Stimulated activated CD8-positive, alpha-beta memory T cell treated with anti-CD3 and anti-CD28 coated beads, Interleukin-7, amount 100 ng/mL, for 24 hours (primary cell): ENCODE results near the gene MAPK1IP1L.
"Not testable (repeated sequence)": the region's sequence is repeated elsewhere in the genome, so short reads cannot be mapped to it uniquely, and the experiment has no call there.

Experiments
- DNase-seq: peaks from one replicate; pipeline ENCODE4 v3.0.0-alpha.2; 2020; ENCODE audit warnings: low read depth

The MAPK1IP1L gene

DNA sequence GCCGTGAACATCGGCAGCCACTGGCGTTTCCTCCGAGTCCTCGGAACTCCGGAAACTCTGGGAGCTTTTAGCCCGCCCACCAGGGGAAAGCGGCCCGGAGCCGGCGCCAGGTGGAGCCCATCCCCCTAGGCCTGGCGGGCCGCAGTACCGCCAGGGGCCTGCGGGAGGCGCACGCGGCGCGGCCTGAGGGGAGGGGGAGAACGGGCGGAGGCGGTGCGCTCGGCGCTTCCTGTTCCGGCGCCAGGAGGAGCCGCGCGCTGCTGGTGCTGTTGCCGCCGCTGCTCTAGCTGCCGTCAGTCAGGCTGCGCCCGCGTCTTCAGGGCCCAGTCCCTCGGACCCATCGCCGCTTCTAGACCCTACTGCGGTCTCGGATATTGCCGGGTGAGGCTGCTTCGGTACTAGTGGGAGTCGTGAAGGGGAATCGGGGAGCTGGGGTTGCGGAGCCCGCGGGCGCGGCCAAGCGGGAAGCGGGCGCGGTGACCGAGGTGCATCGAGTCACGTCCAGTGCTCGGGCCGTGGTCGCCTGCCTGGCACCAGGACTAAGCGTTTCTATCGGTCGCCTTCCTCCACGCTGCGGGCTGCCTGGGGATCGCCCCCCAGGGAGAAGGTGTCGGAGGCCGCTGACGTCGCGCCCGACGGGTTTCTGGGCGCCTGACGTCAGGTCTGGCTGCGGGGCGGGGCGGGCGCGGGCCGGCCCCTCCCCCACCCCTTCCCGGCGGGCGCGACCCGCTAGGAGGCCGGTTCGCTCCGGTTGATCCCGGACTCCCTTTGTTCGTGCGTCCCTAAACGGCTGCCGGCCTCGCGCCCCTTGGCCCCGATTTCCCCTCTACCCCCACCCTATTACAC, at the start of gene MAPK1IP1L:
Gene MAPK1IP1L (plus strand): TSS at position 225 of the 846 bp plus-strand sequence. CDS start 10,037 bp downstream, outside the sequence.
- DNase-seq: peak; percentile 79

DNA sequence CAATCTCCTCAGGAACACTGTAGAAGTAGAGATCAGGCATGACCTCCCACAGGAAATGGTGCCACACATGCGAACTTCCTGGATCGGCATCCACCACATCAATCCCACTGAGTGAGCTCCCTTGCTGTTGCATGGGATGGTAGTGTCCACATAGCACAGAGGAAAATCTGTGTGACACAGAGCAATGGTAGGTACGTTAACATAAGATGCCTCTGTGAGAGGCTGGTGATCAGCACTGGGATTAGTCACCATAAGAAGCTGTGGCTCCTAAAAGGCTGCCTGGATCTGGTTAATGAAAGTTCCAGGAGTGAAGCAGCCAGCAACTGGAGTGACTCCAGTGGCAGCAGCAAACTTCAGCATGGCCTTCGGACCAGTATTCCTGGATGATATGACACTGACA, 46.4 kb upstream of the MAPK1IP1L start:
- DNase-seq: no peak

DNA sequence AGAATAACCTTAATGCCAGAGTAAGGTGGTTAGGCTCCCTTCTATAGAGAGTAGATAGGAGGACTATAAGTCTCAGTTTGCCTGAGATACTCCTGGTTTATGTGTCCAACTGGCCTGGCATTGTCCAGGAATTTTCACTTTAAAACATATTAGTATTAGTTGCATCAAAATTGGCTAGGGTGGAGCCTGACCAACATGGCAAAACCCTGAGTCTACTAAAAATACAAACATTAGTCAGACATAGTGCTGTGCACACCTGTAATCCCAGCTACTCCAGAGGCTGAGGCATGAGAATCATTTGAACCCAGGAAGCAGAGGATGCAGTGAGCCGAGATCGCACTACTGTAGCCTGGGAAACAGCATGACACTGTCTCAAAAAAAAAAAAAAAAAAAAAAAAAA, 36.4 kb upstream of the MAPK1IP1L start:
- no peak for DNase-seq

DNA sequence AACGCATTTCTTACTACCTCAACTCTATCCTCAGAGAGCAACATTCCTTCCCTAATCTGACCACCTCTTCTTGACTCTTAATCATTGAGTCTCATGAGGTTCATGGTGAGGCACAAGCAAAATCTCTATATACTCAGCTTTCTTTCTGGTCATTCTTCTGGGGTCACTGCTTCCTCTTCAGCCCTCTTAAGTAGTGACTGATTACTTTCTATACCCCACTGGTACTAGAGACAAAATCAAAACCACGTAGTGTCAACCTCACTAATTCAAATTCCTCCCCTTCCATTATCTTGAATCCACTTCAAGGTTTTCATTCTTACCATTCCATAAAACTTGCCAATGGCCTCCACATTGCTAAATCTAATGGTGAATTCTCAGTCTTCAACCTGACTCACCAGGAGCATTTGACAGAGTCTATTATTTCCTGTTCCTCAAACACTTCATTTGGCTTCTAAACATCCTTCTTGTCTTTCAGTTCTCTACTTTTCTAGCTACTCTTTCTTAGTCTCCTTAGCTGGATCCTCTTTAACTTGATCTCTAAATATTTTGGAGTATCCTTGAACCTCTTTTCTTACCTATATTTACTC, 31.4 kb upstream of the MAPK1IP1L start:
- DNase-seq: no peak

DNA sequence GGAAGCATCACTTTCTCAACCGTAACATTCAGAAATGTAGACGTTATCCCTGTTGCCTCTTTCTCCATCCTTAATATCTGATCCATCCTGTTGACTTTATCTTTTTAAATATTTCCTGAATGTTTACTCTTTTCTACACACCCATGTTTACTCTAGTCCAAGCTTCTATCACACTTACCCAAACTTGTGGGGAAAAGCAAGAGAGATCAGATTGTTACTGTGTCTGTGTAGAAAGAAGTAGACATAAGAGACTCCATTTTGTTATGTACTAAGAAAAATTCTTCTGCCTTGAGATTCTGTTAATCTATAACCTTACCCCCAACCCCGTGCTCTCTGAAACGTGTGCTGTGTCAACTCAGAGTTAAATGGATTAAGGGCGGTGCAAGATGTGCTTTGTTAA, 27.1 kb upstream of the MAPK1IP1L start:
- not testable (repeated sequence) for DNase-seq

DNA sequence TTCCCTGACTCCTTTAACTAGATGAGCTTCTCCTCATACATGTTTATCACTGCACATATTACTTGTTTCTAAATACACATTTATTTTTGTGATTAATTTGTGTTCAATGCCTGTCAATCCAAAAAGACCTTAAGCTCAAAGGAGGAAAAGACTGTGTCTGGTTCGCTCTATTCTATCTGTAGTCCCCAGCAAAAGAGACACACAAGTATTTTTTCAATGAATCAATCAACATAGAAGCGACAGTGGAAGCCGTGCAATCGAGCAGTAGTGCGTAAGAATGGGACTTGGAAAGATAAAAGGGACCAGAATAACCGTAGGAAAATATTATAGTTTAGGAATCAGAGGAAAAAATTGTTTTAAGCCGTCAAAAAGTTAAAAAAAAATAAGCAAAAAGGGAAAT, 25.5 kb upstream of the MAPK1IP1L start:
- no peak for DNase-seq

DNA sequence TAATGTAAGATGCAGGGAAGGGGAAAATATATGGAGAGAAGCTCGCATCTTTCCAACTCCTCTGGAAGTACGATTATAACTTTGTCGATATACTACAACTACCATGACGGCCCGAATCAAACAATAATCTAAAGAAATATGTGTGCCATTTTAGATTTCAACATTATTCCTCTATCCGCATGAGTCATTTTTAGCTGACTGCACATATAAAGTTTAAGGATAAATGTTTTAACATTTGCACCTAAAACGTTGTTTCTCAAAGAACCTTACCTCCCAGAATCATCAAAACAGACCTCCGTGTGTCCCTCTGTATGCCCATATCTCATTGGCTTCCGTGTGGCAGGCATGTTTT, 25.0 kb upstream of the MAPK1IP1L start:
- no peak for DNase-seq

DNA sequence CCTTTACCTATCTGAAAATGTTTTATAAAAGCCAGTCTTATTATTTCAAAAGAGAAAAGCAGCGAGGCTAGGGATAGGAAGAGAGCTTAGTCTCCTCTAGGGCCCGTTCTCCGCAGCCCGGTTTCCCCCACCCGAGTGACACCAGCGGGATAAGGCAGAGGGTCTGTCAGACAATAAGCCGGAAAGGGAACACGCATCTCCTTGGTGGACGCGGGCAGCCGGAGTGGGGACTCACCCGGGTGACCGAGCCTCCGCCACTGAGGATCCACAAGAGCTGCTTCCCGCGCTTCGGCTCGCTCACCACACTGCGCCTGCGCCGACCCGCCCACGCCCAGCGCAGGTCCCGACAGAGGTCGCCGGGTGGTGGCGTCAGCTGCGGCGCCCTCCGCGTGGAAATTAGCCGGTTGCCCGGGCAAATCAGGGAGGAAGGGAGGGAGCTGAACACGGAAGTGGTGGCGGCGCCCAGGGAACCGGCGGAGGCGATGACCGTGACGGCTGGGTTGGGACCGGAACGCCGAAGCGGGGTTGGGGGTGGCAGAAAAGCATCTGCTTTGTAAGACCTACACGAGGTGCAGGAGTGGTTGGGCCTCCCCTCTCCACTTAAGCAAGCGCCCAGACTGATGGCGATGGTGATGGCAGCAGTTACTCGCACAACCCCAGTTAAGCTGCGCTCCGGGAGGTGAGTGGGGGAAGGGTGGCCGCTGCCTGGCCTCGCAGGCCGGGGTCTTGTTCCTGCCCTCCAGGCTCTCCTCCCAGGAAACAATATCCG, 24.5 kb upstream of the MAPK1IP1L start, which contains the start of the genes SOCS4 and WDHD1:
Gene SOCS4 (plus strand): TSS at position 444 of the 769 bp plus-strand sequence. CDS start 15,806 bp downstream, outside the sequence.
Gene WDHD1 (minus strand): TSS at position 307 of the 769 bp plus-strand sequence. CDS start 312 bp downstream, outside the sequence.
- DNase-seq: peak; percentile 94

DNA sequence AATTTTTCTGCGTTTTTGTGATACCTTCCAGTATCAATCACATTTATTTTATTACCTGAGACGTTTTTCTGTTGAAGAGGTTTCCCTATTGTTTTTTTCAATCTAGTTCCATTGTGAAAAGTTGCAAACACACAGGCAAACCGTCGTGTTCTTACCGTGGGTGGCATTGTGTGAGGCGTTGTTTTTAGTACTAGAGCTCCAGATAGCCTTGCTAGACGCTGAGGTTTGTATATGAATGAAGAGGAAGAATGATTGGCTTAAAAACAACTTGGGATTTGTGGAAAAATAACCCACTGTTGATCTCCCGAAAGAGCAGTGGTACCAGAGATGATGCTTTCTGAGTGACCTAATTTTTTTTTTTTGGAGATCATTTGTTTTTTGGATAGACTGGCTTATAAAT, 23.4 kb upstream of the MAPK1IP1L start:
- no peak for DNase-seq

DNA sequence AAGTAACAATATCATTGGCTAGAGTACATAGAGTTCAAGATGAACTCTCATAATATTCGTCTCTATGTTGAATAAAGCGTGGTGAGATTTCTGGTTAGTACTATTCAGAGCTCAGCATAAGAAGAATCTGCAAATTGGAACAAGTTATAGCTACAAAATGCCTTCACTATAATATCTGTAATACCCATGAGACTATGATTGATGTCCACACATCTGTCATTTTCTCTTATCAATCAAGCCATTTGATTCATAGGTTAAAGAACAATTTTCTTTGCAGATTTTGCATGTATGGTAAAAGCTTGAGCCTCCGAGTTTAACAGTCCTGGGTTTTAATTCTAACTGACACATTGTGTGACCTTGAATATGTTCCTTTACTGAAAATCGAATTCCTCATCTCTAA, 23.0 kb upstream of the MAPK1IP1L start:
- DNase-seq: no peak

DNA sequence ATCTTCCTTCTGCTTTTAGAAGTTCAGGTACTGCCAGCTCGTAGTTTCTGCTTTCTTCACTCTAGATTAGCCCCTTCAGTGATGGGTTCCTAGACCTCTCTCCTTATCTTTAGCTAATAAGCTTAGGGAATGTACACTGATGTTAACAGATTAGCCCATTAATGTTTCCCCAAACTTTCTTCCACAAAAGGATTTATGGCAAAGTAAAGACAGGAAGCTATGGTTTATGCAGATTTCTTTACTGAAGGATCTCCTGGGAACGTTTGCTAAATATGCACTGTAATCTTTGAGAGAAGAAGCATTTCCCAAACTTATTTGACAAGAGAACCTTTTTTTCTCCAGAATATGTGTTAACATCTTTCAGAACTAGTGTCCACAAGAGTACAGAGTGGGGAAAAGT, 20.3 kb upstream of the MAPK1IP1L start:
- no peak for DNase-seq

DNA sequence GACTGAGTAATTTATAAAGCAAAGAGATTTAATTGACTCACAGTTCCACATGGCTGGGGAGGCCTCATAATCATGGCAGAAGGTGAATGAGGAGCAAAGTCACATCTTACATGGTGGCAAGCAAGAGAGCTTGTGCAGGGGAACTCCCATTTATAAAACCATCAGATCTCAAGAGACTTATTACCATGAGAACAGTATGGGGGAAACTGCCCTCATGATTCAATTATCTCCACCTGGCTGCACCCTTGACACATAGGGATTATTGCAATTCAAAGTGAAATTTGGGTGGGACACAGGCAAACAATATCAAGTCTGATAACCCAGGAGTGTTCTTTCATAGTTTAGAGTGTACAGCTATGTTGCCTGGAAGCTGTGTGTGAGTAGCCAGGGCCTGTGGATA, 13.5 kb upstream of the MAPK1IP1L start:
- not testable (repeated sequence) for DNase-seq

DNA sequence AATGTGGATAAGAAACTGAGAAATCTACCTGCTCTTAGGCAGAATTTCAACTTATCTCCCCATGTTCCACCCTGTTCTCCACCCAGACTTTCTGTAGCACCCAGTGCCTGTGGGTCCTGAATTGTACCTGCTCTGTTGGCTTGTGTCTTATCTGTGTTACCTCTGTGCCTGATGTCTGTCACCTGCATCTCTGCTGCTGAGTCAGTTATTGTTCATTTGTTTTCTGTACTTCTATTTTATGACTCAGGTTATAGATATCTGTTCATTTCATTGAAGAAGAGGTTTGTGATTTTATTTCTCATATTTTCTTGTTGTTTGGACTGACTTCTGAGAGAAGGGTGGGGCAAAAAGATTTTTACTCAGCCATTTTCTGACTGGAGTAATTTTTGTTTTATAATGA, 12.7 kb upstream of the MAPK1IP1L start:
- no peak for DNase-seq

DNA sequence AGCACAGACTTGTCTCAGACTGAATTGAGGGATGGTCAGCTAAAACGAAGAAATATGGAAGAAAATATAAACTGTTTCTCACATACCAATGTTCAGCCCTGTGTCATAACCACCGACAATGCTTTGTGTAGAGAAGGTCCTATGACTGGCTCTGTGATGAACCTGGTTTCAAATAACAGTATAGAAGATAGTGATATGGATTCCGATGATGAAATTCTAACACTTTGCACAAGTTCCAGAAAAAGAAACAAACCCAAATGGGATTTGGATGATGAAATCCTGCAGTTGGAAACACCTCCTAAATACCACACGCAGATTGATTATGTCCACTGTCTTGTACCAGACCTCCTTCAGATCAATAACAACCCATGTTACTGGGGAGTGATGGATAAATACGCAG, 7.9 kb upstream of the MAPK1IP1L start:
- no peak for DNase-seq

DNA sequence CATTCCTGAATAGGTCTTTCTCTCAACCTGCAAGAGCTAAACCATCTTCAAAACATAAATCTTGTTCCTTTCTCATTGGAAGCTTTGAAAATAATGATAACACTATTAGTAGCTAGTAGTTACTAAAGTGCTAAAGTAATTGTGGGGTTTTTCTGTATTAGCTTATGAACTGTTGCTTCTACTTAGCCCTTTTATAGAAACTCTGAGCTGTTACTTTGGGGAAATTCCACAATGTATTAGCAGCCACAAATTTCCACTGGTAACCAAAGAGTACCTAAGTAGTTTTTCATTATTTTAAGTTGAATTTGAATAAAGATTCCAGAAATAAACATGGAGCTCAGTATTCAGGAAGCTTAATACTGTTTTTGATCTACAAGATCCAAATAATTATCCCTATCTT, 6.4 kb upstream of the MAPK1IP1L start:
- no peak for DNase-seq

DNA sequence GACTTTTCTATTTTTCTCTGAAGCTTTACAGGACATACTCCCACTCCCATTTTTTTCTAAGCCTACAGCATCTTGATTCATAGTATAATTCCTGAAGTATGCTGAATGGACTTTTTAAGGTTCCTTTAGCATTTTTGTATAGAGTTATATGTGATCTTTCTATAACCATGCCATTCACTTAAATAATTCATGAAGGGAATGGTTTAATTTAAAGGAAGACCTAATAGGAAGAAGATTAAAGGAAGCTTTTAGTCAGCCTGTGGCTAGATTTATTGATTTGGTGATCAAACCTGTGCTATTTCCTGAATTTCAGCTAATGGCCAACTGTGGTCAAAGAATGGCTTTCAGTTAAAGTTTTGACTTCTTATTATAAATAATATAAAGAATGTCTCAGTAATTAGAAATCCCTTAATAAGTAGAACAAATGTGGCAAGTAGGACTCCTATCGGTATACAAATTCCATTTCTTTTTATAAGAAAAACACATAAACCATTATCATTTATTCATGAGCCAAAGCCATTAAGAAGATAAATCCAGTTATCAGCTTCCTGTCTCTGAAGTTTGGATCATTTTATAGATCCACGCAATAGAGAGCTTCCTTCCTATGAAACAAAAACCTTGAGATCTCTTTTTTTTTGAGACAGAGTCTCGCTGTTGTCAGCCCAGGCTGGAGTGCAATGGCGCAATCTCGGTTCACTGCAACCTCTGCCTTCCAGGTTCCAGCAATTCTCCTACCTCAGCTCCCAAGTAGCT, 4.0 kb upstream of the MAPK1IP1L start:
- DNase-seq: no peak

DNA sequence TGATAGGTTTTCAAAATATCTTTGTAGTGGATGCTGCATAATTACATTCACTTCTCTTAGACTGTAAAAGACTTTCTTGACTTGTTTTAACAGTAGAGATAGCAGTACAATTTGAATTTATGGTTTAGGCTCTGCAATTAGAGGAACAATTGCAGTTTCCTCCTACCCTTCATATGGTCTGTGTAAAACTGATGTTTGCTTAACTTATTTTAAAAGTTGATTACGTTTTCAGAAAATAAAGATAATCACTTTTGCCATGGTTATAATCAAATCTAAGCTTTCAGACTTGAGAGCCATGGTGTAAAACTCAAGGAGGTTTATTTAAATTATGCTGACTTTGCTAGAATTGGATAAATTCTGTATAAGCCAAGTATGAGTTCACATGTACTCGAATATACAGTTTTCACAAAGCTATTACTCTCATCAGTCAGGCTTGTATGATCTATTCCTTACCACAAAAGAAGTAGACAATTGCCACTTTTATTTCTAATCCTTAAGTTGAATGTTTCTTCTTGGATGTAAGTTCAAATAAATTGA, 2.5 kb upstream of the MAPK1IP1L start:
- no peak for DNase-seq

DNA sequence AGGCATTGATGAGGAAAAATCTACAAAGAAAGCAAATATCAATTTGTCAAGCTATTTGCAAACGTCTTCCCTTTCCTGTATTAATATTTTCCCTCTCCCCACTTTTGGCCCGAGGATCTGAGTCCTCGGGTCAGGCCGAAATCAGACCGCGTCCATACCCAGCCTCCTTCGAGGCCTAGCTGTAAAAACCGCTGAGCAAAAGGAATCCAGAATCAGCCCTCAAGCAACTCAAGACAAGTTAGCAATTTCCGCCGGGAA, 353 bp upstream of the MAPK1IP1L start:
- DNase-seq: no peak

DNA sequence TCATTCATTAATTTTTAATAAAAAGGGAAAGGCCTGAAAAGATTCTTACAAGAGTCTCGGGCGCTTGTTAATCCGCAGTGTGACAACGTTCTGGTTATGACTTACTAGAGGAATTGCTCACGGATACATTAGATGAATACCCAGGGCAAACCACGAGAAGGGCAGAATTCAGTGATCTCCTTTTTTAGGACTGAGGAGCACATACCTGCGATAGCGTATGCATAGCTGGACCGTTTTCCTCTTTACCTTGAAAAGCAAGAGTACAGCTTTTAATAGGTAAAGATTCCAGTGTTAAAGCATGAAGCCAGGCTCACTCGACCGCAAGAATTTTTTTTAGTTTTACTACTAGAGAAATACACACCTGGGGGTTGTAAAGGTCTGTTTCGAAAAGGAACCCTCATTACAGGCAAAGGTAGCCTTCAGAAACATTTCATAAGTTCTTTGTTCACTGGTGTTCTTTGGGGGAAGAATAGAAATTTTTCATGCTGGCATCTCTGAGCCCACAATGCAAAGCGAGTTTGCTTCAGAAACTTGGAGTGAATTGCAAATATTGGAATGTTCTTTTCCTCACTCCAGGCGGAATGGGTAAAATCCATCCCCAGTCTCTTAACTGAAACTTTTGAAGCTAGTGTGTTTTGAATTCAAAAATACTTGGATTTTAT, 953 bp downstream of the MAPK1IP1L start:
- no peak for DNase-seq

DNA sequence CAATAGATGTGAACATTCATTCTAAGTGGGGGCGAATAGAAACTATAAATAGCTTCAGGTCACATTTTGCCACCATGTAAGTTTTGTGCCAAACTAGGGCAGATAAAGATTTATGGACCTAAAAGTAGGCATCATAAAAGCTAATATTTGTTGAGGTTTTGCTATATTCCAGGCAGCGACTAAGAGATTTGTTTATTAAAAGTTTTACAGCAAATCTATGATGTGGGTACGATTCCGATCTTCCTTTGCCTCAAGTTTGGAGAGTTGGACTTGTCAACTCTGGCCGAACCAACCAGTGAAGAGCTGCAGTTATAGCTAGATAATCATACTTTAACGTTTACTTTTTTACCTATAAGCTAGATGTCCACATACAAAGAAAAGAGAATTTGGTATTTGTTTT, 1.6 kb downstream of the MAPK1IP1L start:
- DNase-seq: no peak

DNA sequence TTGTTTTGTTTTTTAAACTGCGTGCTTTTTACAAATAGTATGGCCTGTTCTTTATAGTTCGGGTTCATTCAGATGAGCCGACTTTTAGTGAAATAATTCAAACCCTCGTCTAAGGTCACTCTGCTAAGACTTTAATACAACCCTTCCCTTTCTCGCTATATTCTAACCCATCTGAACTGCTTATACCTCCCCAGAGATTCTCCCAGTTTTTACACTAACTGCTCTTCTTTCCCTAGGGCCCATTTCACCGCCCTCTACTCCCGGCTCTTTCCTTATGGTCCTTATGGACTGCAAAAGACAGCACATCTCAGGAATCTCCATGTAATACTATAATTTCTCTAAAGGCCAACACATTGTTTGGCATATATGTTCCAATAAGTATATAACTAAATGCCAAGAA, 2.1 kb downstream of the MAPK1IP1L start:
- DNase-seq: no peak

DNA sequence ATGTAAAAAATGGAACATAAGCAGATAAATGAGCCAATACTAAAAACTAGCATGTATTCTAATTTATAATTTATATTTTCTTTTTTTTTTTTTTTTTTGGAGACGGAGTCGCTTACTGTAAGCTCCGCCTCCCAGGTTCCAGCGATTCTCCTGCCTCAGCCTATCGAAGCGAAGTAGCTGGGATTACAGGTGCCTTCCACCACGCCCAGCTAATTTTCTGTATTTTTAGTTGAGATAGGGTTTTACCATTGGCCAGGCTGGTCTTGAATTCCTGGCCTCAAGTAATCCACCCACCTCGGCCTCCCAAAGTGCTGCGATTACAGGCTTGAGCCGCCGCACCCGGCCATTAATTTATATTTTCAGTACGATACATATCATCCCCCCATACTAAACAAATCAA, 2.7 kb downstream of the MAPK1IP1L start:
- no peak for DNase-seq
